CD4-positive, alpha-beta T cell treated with Interferon alpha-2 for 1 hour (primary cell): ENCODE measurements around the gene MUC20.
A peak's percentile ranks its signal among the peaks of the same experiment; 100 is the strongest.
"Not testable (repeated sequence)": the region's sequence is repeated elsewhere in the genome, so short reads cannot be mapped to it uniquely, and the experiment has no call there.

Source experiments
- DNase-seq, 2 donors: peaks; one replicate each; pipeline ENCODE4 v3.0.0-alpha.2; 2020 to 2022

Gene MUC20

GRCh38 chr3:195720831-195721506, at the start of gene MUC20:
Gene MUC20, plus strand, starts transcription at chr3:195720978. Its CDS starts 30 bp downstream, at chr3:195721008.
- DNase-seq: not testable (repeated sequence)

- DNase-seq: not testable (repeated sequence)
These were observed 49.5 kb upstream of the MUC20 start for GRCh38 chr3:195671283-195671682.

GRCh38 chr3:195673711-195674110, 47.1 kb upstream of the MUC20 start:
- DNase-seq: not testable (repeated sequence)

- not testable (repeated sequence) for DNase-seq
These were observed 42.3 kb upstream of the MUC20 start for GRCh38 chr3:195678391-195679015.

GRCh38 chr3:195680690-195681089, 40.1 kb upstream of the MUC20 start:
- DNase-seq: not testable (repeated sequence)

GRCh38 chr3:195681458-195682103, 39.2 kb upstream of the MUC20 start:
- DNase-seq: not testable (repeated sequence)

- DNase-seq: not testable (repeated sequence)
These were observed 38.6 kb upstream of the MUC20 start for GRCh38 chr3:195682104-195682742.

- DNase-seq: not testable (repeated sequence)
These were observed 36.9 kb upstream of the MUC20 start for GRCh38 chr3:195683722-195684526.

- not testable (repeated sequence) for DNase-seq
These were observed 36.1 kb upstream of the MUC20 start for GRCh38 chr3:195684527-195685257.

- DNase-seq: peak; percentile 36 to 47
These were observed 34.1 kb upstream of the MUC20 start for GRCh38 chr3:195686537-195687208.

- DNase-seq: peak; percentile 25 to 61
These were observed 33.5 kb upstream of the MUC20 start for GRCh38 chr3:195687209-195687760.

GRCh38 chr3:195688471-195689183, 32.2 kb upstream of the MUC20 start:
- not testable (repeated sequence) for DNase-seq

- DNase-seq: not testable (repeated sequence)
These were observed 31.4 kb upstream of the MUC20 start for GRCh38 chr3:195689184-195690070.

GRCh38 chr3:195690951-195691350, 29.8 kb upstream of the MUC20 start:
- DNase-seq: no peak

GRCh38 chr3:195691596-195692353, 29.0 kb upstream of the MUC20 start:
- DNase-seq: not testable (repeated sequence)

- no peak for DNase-seq
These were observed 28.5 kb upstream of the MUC20 start for GRCh38 chr3:195692354-195692685.

GRCh38 chr3:195692781-195693427, 27.9 kb upstream of the MUC20 start:
- DNase-seq: no peak
